Right lung (tissue), 10 donors: Measurements from ENCODE around the gene FBXL14. TPM values are rescaled to one million over a fixed set of nuclear protein-coding genes. Genes with fewer than 3 reads are reported as not detected.
A peak's percentile ranks its signal among the peaks of the same experiment; 100 is the strongest.

Experiments
- DNase-seq, 2 donors: peaks; one replicate each; pipeline ENCODE4 v3.0.0-alpha.2; 2013
- long read RNA-seq, 8 donors: transcript quantifications; one replicate each; lab custom pipeline, GENCODE V29; 2026
- polyA plus RNA-seq, 5 donors: library from polyadenylated mRNA; unstranded; fragments of 120-200 nt; gene quantifications; one replicate each; pipeline versions ENCODE4 v1.2.1 to v1.2.3, GENCODE V29; 2013; ENCODE audit warnings: inconsistent platforms in 1 of 5, low replicate concordance in 1 of 5; ENCODE audit not compliant: insufficient read length in 5 of 5, insufficient read depth in 1 of 5

The FBXL14 gene, protein sequence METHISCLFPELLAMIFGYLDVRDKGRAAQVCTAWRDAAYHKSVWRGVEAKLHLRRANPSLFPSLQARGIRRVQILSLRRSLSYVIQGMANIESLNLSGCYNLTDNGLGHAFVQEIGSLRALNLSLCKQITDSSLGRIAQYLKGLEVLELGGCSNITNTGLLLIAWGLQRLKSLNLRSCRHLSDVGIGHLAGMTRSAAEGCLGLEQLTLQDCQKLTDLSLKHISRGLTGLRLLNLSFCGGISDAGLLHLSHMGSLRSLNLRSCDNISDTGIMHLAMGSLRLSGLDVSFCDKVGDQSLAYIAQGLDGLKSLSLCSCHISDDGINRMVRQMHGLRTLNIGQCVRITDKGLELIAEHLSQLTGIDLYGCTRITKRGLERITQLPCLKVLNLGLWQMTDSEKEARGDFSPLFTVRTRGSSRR
- polyA plus RNA-seq: 10 to 100 TPM in 2 of 5 donors, 1 to 10 TPM in 3; 6.3 to 12.7 (median 9.4) TPM
- long read RNA-seq, donor 1, partial matches to known transcripts: 0 of 9 reads
- long read RNA-seq, donor 1, other reads (novel, unspliced or antisense): 8 of 9 reads
- long read RNA-seq, donor 2: 0 reads
- long read RNA-seq, donor 3: 0 reads
- long read RNA-seq, donor 4: 0 reads
- long read RNA-seq, donor 5, partial matches to known transcripts: 6 of 12 reads
- long read RNA-seq, donor 5, other reads (novel, unspliced or antisense): 6 of 12 reads
- long read RNA-seq, donor 6: 0 reads
- long read RNA-seq, donor 7, partial matches to known transcripts: 20 of 33 reads
- long read RNA-seq, donor 7, other reads (novel, unspliced or antisense): 13 of 33 reads
- long read RNA-seq, donor 8: 0 reads

DNA sequence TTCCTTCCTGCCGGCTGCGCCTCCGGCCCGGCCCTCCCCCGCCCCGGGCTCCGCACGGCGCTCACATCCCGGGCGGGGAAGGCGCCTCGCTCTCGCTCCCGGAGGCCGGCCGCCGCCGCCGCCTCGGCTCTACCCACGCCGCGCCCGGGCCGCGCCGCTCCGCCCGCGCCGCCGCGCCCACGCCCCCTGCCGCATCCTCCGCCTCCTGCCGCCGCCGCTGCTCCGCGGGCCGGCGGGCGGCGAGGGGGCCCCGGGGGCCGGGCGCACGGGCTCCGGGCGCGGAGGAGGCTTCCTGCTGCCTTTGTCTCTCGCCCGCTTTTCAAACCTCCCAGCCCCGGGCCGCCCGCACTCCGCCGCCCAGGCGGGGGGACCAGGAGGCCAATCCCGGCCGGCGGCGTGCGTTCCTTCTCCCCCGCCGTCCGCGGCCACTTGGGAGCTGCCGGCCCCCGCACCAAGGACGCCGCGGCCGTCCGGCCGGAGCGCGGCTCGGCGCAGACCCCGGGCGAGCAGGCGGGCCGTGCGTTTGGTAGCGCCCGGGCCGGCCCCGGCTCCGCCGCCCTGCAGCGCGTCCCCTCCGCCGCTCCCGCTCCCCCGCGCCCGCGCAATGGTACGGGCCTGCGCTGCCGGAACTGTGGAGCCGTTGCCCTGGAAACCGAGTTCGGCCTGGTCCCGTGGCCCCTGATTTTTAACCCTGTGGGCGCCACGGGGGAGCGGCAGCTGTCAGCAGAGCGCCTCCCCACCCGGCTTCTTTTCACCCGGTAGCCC is at the start of gene FBXL14:
FBXL14 (minus strand) TSS at position 321 of the 765 bp plus-strand sequence. CDS start 515 bp downstream, outside the sequence.
- DNase-seq: peak; percentile 91

DNA sequence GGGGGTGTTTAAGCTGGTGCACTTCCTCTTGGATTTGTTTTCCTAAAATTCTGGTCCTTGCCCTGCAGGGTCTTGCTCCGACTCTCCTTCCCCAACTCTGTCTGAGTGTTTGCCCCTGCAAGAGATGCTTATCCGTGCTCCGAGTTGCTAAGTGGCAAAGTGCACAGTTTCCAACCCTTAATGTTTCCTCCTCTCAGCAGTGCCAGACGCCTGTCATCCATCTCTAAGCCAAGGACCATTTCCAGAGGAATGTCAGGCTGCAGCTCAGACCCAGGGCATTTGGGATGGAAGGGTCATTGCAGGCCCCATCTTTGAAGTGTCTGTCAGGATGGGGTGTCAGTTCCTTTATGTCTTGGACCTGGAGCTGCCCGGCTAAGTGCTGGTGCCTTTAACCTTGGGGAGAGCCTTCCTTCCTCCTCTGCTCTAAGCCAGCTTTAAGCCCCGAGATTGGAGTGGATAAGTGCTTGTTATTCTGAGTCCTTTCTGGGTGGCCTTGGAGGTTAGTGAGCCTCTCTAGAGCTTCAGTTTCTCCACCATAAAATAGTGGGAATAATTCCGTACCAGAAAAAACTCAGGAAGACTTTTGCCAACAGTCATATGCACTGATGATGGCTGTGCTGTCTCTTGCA is 49.6 kb upstream of the FBXL14 start:
- no peak for DNase-seq

DNA sequence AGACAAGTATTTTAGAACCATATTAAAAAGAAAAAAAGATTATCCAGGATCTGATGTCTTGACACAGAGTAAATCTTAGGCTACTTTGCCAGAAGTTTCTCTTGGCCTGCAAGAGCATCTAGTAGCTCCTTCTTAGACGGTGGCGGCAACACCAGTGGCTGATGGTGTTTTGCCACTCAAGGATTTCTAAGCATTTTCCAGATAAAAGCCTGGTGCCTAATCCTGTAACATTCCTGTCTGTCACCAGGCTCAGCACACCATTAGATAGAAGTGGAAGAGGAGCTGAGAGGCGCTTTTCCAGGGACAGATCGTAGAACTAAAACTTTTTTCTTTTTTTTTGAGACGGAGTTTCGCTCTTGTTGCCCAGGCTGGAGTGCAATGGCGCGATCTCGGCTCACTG is 48.7 kb upstream of the FBXL14 start:
- DNase-seq: no peak

DNA sequence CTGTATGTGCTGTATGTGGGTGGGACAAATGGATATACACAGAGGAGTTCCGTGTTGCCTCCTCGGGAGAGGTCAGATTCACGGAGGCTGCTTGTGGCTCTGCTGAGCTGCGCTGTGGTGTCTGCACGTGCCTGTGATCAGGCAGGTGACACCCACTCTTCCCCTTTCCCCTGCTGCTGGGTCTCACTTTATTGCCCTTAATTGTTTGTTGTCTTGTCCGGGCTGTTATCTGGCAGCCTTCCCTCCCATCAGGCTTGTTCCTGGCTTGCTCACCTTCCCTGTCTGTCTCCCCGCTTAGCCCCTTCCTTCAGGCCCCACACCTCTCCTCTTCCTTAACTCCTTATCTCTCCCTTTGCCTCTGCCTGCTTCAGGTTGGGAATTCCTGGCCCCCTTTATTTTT is 48.1 kb upstream of the FBXL14 start:
- DNase-seq: no peak

GRCh38 chr12:1640328-1641234 is 46.2 kb upstream of the FBXL14 start:
- DNase-seq: no peak

GRCh38 chr12:1639538-1639937 is 45.2 kb upstream of the FBXL14 start:
- no peak for DNase-seq

- DNase-seq: no peak
Measured at GRCh38 chr12:1638203-1638602, 43.8 kb upstream of the FBXL14 start.

GRCh38 chr12:1635301-1636095 is 41.1 kb upstream of the FBXL14 start:
- DNase-seq: no peak

DNA sequence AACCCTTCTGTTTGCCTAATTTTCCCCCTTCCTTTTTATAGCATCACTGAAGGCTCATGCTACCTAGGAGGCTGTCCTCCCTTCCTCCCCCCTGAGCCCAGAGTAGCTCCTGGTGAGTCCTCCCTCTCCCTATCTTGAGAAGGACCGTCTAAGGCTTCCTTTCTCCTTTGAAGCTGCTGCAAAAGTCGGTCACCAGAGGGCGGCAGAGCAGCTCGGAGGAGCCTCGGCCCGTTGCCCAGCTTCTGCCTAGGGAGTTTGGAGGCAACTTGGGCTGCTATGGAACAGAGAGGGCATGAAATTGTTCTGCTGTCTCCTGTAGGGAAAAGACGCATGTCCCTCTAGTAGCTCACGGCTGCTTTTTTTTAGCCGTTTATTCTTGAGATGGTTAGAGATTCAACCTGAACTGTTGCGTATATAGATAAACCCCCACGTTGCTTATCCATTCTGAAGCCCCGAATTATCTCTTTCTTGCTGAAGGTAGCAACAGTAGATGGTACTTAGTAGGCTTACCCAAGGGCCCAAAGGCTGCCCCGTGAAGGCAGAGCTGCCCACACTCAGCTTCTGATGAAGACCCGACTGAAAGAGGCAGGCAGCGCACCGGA is 40.3 kb upstream of the FBXL14 start:
- DNase-seq: peak in 1 of 2 donors; percentile 72

GRCh38 chr12:1634149-1634548 is 39.8 kb upstream of the FBXL14 start:
- DNase-seq: no peak

DNA sequence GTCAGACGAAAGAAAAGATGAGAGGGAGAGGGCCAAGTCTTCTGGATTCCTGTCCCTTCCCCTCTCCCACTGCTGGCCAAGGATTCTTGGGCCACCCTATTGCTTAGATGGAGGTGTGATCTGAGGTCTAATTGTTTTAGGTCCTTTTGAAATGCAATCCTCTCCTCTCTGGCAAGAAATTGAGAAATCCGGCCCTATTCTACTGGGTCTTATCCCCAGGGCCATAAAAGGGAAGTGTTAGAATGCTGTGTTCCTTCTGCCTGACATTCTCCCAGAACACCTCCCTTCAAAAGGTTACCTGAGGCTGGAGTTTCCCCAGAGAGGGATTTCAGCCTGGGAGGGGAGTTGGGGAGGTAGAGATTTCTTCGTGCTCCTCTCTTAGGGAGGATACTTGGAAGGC is 39.1 kb upstream of the FBXL14 start:
- no peak for DNase-seq

- no peak for DNase-seq
Measured at GRCh38 chr12:1632702-1633101, 38.3 kb upstream of the FBXL14 start.

DNA sequence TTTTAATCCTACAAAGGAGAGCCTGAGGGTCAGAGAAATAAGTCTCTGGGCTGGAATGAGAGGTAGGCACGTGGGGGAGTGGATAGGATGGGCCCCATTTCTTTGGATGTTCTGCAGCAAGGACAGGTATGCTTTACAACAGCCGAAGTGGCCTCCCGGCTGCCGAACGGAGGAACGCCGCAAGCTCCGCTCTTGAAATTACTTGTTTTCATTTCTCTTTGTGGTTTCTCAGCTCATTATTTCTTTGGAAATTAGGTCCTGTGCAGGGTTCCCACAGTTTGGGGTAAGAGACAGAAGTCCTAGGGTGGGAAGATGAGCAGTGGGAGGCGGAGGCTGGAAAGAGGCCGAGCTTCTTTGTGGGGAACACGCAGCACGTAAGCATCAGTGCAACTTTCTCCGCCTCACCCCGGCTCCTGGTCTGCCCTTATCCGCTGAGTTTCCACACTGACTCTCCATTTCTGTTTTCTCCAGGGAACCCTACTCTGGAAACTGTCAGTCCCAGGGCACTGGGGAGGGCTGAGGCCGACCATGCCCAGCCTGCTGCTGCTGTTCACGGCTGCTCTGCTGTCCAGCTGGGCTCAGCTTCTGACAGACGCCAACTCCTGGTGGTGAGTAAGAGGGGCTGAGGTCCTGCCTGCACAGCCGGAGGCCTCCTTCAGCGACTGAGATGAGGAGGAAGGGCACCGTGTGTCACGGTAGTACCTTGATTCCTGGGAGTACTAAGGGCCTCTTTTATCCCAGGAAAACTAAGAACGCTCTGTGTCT is 36.6 kb upstream of the FBXL14 start:
- no peak for DNase-seq

DNA sequence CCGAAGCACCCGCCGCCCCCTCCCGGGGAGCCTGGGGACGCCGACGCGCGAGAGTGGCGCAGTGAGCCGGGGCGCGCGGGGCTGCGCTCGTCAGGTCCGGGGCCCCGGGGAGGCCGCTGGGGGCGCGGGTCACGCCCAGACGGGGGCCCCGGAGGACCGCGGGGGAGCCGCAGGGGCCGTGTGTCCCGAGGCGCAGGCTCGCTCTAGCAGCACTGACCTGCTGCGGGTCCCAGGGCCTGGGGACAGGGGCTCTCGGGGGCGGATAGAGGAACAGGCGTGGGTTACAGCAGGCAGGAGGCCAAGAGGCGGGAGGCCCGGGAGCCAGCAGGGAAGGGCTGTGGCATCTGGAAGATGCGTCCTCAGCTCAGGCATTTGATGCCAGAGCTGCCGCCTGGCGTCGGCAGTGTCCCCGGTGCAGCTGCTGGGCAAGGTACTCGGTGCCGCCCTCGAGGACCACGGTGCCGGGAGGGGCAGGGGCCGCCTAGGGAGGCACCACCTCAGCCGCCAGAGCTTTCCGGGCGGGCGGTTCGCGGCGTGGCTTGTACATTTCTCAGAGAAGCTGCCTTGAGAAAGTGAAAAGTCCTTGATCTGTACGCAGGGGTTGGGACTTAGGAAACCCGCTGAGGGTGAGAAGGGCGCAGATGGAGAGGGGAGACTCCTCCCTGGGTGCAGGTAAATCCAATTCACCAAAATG is 35.9 kb upstream of the FBXL14 start:
- DNase-seq: no peak

DNA sequence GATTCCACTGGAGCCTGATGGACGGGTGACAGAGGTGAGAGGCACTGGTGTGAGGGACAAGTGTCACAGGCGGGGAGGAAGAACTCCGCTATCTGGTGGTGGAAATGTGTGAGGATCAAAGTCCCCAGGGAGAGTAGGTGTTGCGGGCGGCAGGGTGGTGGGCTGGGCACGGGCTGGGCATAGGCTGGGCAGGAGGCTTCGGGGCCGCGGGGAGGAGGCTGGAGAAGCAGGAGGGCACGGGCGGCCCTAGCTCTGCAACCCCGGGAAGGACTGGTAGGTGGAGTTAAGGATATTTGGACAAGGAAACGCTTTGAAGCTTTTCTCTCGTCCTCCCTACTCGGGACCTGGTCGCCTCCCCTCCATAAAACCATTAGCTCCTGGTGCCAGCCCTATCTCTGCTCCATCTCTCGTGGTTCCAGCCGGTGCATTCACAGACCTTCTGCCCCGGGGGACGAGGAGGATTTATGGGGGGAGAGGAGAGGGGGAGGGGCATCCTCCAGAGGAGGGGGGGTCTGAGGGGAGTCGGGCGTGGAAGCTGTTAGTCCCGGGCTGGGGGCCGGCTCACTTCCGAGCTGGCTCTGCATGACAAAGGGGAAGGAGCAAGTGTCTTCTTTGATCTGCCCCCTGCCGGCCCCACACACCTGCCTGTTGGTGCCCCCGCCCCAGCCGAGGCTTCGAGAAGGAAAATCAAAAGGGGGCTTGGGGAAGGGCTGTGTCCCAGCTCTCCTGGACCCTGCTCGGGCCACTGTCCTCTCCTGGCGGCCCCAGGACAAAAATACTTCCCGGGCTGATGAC is 35.2 kb upstream of the FBXL14 start:
- no peak for DNase-seq

- DNase-seq: no peak
Measured at GRCh38 chr12:1628666-1629337, 34.4 kb upstream of the FBXL14 start, which contains the start of gene WNT5B. TSS of gene WNT5B (plus strand) at chr12:1629231. CDS start at chr12:1631355, 2,124 bp downstream.
